HG03108 (cell line): ENCODE measurements around the gene ACADL.
"Not testable (repeated sequence)": the region's sequence is repeated elsewhere in the genome, so short reads cannot be mapped to it uniquely, and the experiment has no call there.

Experiments
- ATAC-seq: cut with Tn5 transposase; IDR thresholded peaks from one replicate; pipeline ENCODE4 v1.9.1; 2021; ENCODE audit warnings: moderate library complexity; ENCODE audit not compliant: unreplicated experiment

The ACADL gene

DNA sequence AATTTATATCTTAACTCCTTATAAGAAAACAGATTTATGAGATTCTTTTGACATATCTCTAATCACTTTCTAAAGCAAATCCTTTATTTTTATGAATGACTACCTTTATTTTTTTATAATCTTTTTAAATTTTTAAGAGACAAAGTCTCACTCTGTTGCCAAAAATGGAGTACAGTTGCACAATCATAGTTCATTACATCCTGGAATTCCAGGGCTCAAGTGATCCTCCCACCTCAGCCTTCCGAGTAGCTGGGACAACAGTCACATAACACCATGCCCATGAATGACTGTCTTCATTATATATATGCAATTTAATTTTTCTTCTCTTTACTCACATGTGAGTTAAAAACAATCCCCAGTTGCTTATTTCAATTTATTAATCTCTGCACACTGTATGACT is 21.7 kb downstream of the ACADL start:
- no peak for ATAC-seq

DNA sequence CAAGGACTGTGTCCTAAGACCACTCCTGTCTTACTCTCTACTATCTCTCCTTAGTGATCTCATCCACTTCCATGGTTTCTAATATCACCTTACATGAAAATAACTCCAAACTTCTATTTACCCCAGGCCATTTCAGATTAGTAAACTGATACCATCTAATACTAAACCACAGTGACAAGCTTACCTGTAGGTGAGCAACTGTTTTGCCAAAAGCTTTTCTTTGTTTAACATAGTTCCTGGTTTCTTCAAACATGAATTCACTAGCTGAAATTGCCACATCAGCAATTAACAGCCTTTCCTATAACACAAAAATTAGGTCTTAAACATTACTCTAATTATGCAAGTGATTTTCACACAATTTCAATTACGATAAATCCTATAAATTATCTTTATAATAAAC is 22.1 kb downstream of the ACADL start:
- ATAC-seq, result no peak

DNA sequence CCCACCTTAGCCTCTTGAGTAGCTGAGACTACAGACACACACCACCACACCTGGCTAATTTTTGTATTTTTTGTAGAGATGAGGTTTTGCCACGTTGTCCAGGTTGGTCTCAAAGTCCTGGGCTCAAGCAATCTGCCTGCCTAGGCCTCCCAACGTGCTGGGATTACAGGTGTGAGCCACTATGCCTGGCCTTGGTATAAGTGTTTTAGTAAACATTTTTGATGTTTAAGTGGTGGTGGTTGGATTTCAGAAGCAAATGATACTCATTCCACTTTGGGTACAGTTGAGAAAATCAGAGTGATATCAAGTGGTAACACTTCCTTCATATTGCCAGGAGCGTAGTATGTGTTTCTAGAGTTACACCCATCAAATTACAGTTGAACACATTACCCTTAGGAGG is 25.4 kb downstream of the ACADL start:
- no peak for ATAC-seq

GRCh38 chr2:210199186-210199765 is 26.0 kb downstream of the ACADL start:
- ATAC-seq, result no peak

- ATAC-seq, result no peak
Observed at GRCh38 chr2:210198326-210198725, 26.9 kb downstream of the ACADL start.

DNA sequence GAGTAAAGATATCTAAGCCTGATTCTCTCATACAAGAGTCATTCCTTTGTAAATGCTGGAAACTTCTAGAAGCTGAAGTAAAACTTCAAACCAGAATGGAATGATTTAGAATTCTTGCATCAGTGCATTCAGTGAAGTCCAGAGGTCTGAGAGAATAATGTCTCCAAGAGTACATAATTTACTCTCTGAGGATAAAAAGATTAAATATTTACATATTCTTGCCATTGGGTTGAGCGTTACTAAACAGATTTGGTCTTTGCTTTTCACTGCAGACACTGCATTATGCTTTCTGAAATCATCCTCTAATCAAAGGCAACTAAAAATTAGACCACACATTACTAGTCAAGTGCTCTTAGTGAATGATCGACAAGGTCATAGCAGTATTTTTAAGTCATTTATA is 27.5 kb downstream of the ACADL start:
- no peak for ATAC-seq

DNA sequence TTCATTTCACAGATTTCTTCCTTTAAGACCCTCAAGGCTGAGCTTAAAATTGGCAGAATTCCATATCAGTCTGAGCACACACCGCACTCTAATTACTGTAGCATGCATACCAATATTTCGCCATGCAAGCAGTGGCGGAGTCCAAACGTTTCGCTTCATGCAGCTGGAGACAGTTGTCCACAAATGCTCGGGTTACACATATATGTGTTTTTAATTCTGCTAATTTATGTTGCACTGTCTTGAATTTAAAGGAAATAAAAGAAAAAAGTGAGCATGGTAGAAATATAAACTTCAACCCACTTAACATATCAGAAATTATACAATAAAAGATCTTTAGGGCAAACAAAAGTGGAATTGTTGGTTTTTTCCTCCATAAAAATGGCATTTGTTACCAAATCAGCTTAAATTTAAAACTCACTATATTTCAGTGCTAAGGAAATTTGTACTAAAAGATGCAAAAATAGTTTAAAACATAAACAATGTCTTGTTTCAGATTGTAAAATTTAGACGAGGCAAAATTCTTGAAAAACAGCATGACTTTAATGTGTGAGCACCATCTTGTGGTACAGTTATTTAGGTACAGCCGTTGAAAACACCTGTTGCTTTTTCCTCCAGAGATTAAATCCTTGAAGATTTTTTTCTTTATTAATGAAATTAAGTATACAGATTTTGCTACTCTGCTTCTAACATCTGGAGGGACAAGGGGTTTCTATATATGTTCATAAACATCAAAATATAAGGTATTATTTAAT is 30.0 kb downstream of the ACADL start:
- ATAC-seq, result no peak

DNA sequence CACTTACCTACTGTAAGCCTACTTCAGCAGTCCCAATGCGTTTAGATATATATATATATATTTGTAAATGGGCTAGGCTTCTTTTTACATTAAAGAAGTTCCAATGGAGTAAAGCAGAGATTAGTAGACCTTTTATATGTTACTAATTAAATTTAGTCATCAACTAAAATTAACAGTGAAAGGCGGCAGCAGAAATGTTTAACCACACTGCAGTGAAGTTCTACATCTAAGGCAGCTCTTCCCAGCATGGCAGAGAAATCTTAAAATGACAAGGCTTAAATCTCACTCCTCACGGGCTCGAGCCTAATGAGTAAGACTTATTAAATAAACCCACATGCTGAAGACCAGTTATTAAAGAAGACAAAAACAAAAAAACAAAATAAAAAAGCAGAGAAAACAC is 34.9 kb downstream of the ACADL start:
- peak; percentile 44 for ATAC-seq

GRCh38 chr2:210189452-210190138 is 35.7 kb downstream of the ACADL start:
- no peak for ATAC-seq

DNA sequence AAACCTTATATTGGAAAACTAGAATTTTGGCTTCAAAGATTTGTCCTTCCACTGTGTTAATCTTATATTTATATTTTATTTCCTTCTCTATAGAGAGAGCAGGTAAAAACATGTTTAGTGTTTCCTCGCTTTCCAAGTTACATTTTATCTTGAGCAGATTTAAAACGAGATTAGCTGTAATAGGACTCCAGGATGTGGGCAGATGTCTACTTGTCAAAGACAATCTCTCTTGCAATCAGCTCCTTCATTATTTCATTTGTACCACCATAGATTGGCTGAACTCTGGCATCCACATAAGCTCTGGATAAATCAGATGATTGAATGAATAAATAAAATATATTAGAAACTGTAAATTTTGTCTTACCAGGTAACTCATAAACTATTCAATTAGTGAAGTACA is 36.5 kb downstream of the ACADL start:
- no peak for ATAC-seq

GRCh38 chr2:210188190-210188589 is 37.1 kb downstream of the ACADL start:
- ATAC-seq, result no peak

DNA sequence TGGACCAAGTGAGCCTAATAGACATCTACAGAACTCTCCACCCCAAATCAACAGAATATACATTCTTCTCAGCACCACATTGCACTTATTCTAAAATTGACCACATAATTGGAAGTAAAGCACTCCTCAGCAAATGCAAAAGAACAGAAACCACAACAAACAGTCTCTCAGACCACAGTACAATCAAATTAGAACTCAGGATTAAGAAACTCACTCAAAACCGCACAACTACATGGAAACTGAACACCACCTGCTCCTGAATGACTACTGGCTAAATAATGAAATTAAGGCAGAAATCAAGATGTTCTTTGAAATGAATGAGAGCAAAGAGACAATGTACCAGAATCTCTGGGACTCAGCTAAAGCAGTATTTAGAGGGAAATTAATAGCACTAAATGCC is 41.3 kb downstream of the ACADL start:
- not testable (repeated sequence) for ATAC-seq

GRCh38 chr2:210181606-210182088 is 43.6 kb downstream of the ACADL start:
- not testable (repeated sequence) for ATAC-seq

GRCh38 chr2:210181033-210181605 is 44.1 kb downstream of the ACADL start:
- ATAC-seq, result not testable (repeated sequence)

- ATAC-seq, result no peak
Observed at GRCh38 chr2:210180477-210180876, 44.8 kb downstream of the ACADL start.

DNA sequence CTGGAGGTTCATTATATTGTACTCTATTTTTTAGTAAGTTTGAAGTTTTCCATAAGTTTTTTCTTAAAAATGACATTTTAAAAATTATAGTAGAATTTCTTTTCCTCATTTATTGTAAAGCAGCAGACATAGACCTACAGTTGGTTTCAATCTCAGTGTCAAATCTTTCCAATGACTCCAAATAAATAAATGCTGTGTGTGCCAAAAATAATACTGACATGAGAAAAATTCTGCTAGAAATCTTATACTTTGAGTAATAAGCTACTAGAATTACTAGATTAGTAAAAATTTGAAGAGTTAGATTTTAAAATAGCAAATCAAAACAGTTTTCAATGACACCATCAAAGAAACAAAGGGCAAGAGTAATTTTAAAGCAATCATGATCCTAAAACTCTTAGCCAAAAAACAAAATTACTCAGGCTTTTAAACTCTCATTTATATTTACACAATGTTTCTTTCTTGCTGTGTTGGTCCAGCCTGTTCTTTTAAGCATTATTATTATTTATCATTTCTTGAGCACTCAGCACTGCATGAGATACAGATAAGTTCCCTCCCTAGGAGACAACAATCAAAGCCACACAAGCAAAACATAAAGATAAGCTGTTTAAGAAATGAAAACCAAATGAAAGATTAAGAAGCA is 45.8 kb downstream of the ACADL start:
- no peak for ATAC-seq

GRCh38 chr2:210177769-210178168 is 47.5 kb downstream of the ACADL start:
- no peak for ATAC-seq

GRCh38 chr2:210177115-210177514 is 48.1 kb downstream of the ACADL start:
- not testable (repeated sequence) for ATAC-seq

- no peak for ATAC-seq
Observed at GRCh38 chr2:210174086-210174485, 51.2 kb downstream of the ACADL start.

DNA sequence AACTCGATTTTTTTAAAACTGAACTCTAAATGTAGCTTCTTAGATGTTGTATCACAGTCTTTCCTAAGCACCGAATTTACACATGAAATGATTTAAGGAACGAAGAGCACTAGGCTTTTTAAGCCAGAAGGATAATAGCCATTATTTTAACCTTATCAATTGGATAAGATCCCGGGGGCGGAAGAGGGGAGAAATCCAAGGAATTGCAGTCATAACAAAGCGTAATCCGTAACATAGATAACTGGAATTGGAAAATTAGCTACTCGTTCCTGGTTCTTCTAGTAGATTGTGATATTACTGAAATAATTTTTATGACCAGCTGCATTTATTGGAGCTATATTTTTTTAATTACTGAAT is 53.0 kb downstream of the ACADL start:
- no peak for ATAC-seq
